ENCODE results near the gene UBR1. TPM values are rescaled to one million over a fixed set of nuclear protein-coding genes. Genes with fewer than 3 reads are reported as not detected.

The UBR1 gene
- total RNA-seq, 2 experiments from 2014 or later, result 42.6 to 45.9 TPM

DNA sequence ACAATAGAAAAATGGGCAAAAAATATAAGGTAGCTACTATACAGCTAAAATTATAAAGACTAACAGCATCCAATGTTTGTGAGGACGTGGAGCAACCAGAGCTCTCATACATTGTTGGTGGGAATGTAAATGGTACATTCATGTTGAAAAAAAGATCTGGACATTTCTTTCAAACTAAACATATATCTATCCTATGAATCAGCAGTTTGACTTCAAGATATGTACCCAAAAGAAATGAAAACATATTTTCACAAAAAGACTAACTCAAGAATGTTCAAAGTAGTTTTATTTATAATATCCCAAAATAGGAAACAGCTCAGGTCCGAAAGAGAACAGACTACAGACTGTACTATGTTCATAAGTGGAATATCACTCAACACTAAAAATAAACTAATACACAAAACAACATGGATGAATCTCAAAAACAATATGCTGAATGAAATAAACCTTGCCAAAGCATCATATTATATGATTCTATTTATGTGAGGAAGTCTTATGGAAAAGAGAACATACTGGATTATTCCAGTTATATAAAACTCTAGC lies 176.5 kb downstream of the UBR1 start:
- no peak for TF ChIP-seq CTCF (IDR thresholded peaks at IDR 0.05)
- Histone ChIP-seq H3K27ac (ENCODE audit: low read depth in 1 of 2, low read length in 2 of 2) (no peak overlapping the region), H3K36me3 (ENCODE audit: insufficient read depth, low read length) (no peaks in the 10 kb centered on the region), H3K4me1 (ENCODE audit: insufficient read depth, low read length) (no peaks in the 10 kb centered on the region), H3K4me3 (ENCODE audit: low read length) (no peak overlapping the region), H3K27me3 (ENCODE audit: control insufficient read depth in 1 of 2, insufficient read depth in 2 of 2, low read length in 2 of 2) (no peaks in the 10 kb centered on the region), H3K9me3 (ENCODE audit: control insufficient read depth in 1 of 2, insufficient read depth in 1 of 2, low read length in 2 of 2) (no peaks in the 10 kb centered on the region)
- no peaks in the 10 kb centered on the region for H3K27me3 Mint-ChIP-seq
- H3K4me3 Mint-ChIP-seq, result no peak overlapping the region
- intact Hi-C loops (cut with DNase I, micrococcal nuclease), result loop anchor here (5.0 to 10.0 kb wide), 4 partner anchors 132 to 895 kb away; partner anchors contain the start of genes CCNDBP1 (in 1 of the 2), CDAN1 (in 1 of the 2), MFAP1 (in 1 of the 2) and WDR76 (in 1 of the 2)
- ChIA-PET POLR2A (no interaction called here), CTCF (no interaction called here)
- no peak for DNase-seq
- ATAC-seq (ENCODE audit: poor library complexity), result no peak
- no peaks in the 10 kb centered on the region for H3K4me1 Mint-ChIP-seq (ENCODE audit: low read depth)
- no peak overlapping the region for H3K27ac Mint-ChIP-seq
- no peaks in the 10 kb centered on the region for H3K36me3 Mint-ChIP-seq (ENCODE audit: low read depth)
- H3K9me3 Mint-ChIP-seq, result no peaks in the 10 kb centered on the region

- Histone ChIP-seq H3K9me3 (ENCODE audit: control insufficient read depth in 1 of 2, insufficient read depth in 1 of 2, low read length in 2 of 2) (no peaks in the 10 kb centered on the region), H3K36me3 (ENCODE audit: insufficient read depth, low read length) (no peaks in the 10 kb centered on the region), H3K27ac (ENCODE audit: low read depth in 1 of 2, low read length in 2 of 2) (peak overlapping the region; percentile 37 to 47), H3K27me3 (ENCODE audit: control insufficient read depth in 1 of 2, insufficient read depth in 2 of 2, low read length in 2 of 2) (no peaks in the 10 kb centered on the region), H3K4me3 (ENCODE audit: low read length) (peak overlapping the region; percentile 75), H3K4me1 (ENCODE audit: insufficient read depth, low read length) (peaks cover 15% of the 10 kb centered on the region)
- POLR2A ChIA-PET, result interaction anchor here (0.7 kb wide), 1 partner anchor 50 kb away, joined by 4 read pairs; no protein-coding TSS in a partner anchor
- H3K27me3 Mint-ChIP-seq, result no peaks in the 10 kb centered on the region
- ATAC-seq (ENCODE audit: poor library complexity) (peak; percentile 16), DNase-seq (peak; percentile 17 to 65 (median 38))
- H3K9me3 Mint-ChIP-seq, result no peaks in the 10 kb centered on the region
- peak overlapping the region; percentile 97 for H3K4me3 Mint-ChIP-seq
- H3K36me3 Mint-ChIP-seq (ENCODE audit: low read depth), result peaks cover 13% of the 10 kb centered on the region
- TF ChIP-seq CTCF (IDR thresholded peaks at IDR 0.05), result no peak
- H3K4me1 Mint-ChIP-seq (ENCODE audit: low read depth), result peaks cover 34% of the 10 kb centered on the region
- H3K27ac Mint-ChIP-seq, result peak overlapping the region; percentile 89
- CTCF ChIA-PET, result no interaction called here
- intact Hi-C loops (cut with DNase I, micrococcal nuclease), result loop anchor here (2.0 to 10.0 kb wide), 4 partner anchors 185 to 903 kb away; partner anchors contain the start of genes CDAN1 (in 2 of the 2), CCNDBP1 (in 1 of the 2), MFAP1 (in 1 of the 2) and WDR76 (in 1 of the 2)
Measured at GRCh38 chr15:42921342-42921731, 184.5 kb downstream of the UBR1 start.

DNA sequence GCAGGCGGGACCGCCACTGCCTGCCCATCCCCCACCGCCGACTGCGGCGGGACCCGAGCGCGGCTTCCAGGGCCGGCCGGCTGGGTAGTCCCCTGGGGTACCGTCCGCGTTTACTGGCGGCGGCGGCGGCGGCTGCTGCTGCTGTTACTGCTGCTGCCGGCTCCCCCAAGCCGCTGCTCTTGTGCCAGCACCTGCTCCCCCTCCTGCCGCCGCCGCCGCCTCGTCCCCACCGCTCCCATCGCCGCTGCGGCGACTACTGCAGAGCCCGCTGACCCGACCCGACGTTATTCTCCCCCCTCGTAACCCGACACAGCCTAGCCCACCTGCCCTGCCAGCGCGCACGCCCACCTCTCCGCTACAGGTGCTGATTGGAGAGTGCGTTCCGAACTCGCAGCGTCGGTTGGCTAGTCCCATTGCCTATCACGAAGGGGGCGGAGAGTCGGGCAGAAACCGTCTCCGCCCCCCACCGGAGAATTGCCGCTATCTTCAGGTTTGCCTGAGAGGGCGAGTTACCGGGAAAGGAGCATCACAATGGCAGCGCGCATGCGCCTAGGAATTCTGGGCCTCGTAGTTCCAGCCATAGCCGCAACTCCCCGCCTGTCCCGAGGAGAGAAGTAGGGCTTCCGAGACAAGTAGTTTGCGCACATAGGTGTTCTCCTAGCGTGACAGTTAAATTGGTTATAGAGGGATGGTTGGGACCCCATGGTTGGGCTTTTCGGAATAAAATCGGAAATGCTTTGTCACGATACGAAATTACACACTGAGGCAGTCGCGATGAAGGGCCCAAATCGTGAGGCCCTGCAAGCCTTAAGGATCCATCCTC lies 185.1 kb downstream of the UBR1 start, which contains the start of gene TTBK2:
TSS of gene TTBK2 (minus strand) at position 260 of the 823 bp plus-strand sequence. CDS start 42,161 bp downstream, outside the sequence.
- DNase-seq, result peak; percentile 94 to 99 (median 98)
- Histone ChIP-seq H3K9me3 (ENCODE audit: control insufficient read depth in 1 of 2, insufficient read depth in 1 of 2, low read length in 2 of 2) (no peaks in the 10 kb centered on the region), H3K4me1 (ENCODE audit: insufficient read depth, low read length) (peaks cover 15% of the 10 kb centered on the region), H3K27me3 (ENCODE audit: control insufficient read depth in 1 of 2, insufficient read depth in 2 of 2, low read length in 2 of 2) (no peaks in the 10 kb centered on the region), H3K4me3 (ENCODE audit: low read length) (peak within 1 kb of the TSS; percentile 75), H3K27ac (ENCODE audit: low read depth in 1 of 2, low read length in 2 of 2) (peak within 1 kb of the TSS; percentile 59 to 63), H3K36me3 (ENCODE audit: insufficient read depth, low read length) (no peaks in the 10 kb centered on the region)
- ATAC-seq (ENCODE audit: poor library complexity), result peak; percentile 96
- ChIA-PET POLR2A (interaction anchor here (0.7 kb wide), 1 partner anchor 78 kb away, joined by 3 read pairs; no protein-coding TSS in a partner anchor), CTCF (interaction anchor here (0.7 kb wide), 1 partner anchor 183 kb away, joined by 3 read pairs; the partner anchor contains the start of gene CDAN1)
- Mint-ChIP-seq H3K4me1 (ENCODE audit: low read depth) (peaks cover 35% of the 10 kb centered on the region), H3K27me3 (no peaks in the 10 kb centered on the region), H3K27ac (peak within 1 kb of the TSS; percentile 89), H3K4me3 (peak within 1 kb of the TSS; percentile 99), H3K36me3 (ENCODE audit: low read depth) (peaks cover 13% of the 10 kb centered on the region), H3K9me3 (no peaks in the 10 kb centered on the region)
- TF ChIP-seq CTCF (IDR thresholded peaks at IDR 0.05), result peak; percentile 26
- intact Hi-C loops (cut with DNase I, micrococcal nuclease), result loop anchor here (2.0 to 10.0 kb wide), 4 partner anchors 184 to 904 kb away; partner anchors contain the start of genes CDAN1 (in 2 of the 2), CCNDBP1 (in 1 of the 2), MFAP1 (in 1 of the 2) and WDR76 (in 1 of the 2)
